Measurements from ENCODE around the gene RNF149. TPM values are rescaled to one million over a fixed set of nuclear protein-coding genes. Genes with fewer than 3 reads are reported as not detected.
A peak's percentile ranks its signal among the peaks of the same experiment; 100 is the strongest.

RNF149 gene
- total RNA-seq, 4 donors from 2014 or later, result 22.7 to 100 (median 54.6) TPM

- H3K27me3 ChIP-seq, result no peaks in the 10 kb centered on the region
- peak overlapping the region; percentile 32 to 75 (median 68) for H3K27ac ChIP-seq
- intact Hi-C loops (cut with DNase I; ENCODE audit: low total_unique reads) (no loop called here), in situ Hi-C loops (cut with MboI; ENCODE audit: low pct_ligation_motif_present in 1 of 4, low pct_unique_long_range_greater_than_20kb in 1 of 4, low sequenced_read_pairs in 3 of 4) (no loop called here)
- no peaks in the 10 kb centered on the region for H3K9me3 ChIP-seq
- no peaks in the 10 kb centered on the region for H3K36me3 ChIP-seq
- no peak for TF ChIP-seq POLR2AphosphoS5 (IDR thresholded peaks at IDR 0.05)
- no peak for TF ChIP-seq EP300 (IDR thresholded peaks at IDR 0.05; ENCODE audit: low read depth)
- TF ChIP-seq CTCF (IDR thresholded peaks at IDR 0.05), result no peak
- TF ChIP-seq POLR2A (IDR thresholded peaks at IDR 0.05), result no peak
- H3K4me1 ChIP-seq, result peaks cover 4 to 38% (median 32%) of the 10 kb centered on the region in 4 donors
- no peak overlapping the region for H3K4me3 ChIP-seq
- DNase-seq, result peak; percentile 68
- 47 to 77% methylated on average over 5 to 12 of the region's 12 CpGs for WGBS, 2 donors (ENCODE audit: low coverage in 1 of 2)
These were observed 21.9 kb upstream of the RNF149 start for GRCh38 chr2:101330253-101330933.

- intact Hi-C loops (cut with DNase I; ENCODE audit: low total_unique reads) (no loop called here), in situ Hi-C loops (cut with MboI; ENCODE audit: low pct_ligation_motif_present in 1 of 4, low pct_unique_long_range_greater_than_20kb in 1 of 4, low sequenced_read_pairs in 3 of 4) (no loop called here)
- TF ChIP-seq POLR2A (IDR thresholded peaks at IDR 0.05), result no peak
- TF ChIP-seq POLR2AphosphoS5 (IDR thresholded peaks at IDR 0.05), result no peak
- TF ChIP-seq EP300 (IDR thresholded peaks at IDR 0.05; ENCODE audit: low read depth), result no peak
- no peak for TF ChIP-seq CTCF (IDR thresholded peaks at IDR 0.05)
- DNase-seq, result no peak
- Histone ChIP-seq H3K4me1 (peaks cover 4 to 39% (median 33%) of the 10 kb centered on the region in 4 donors), H3K4me3 (no peak overlapping the region), H3K27me3 (no peaks in the 10 kb centered on the region), H3K36me3 (no peaks in the 10 kb centered on the region), H3K9me3 (no peaks in the 10 kb centered on the region), H3K27ac (peak overlapping the region; percentile 70 to 77 (median 76))
- WGBS, 2 donors (ENCODE audit: low coverage in 1 of 2), result 61 to 67% methylated on average over 4 of the region's 4 CpGs
These were observed 20.5 kb upstream of the RNF149 start for GRCh38 chr2:101329026-101329425.

- Histone ChIP-seq H3K36me3 (no peaks in the 10 kb centered on the region), H3K4me3 (no peak overlapping the region), H3K4me1 (peaks cover 4 to 42% (median 33%) of the 10 kb centered on the region in 4 donors), H3K27ac (peak overlapping the region; percentile 70 to 77 (median 76)), H3K9me3 (no peaks in the 10 kb centered on the region), H3K27me3 (no peaks in the 10 kb centered on the region)
- in situ Hi-C loops (cut with MboI; ENCODE audit: low pct_ligation_motif_present in 1 of 4, low pct_unique_long_range_greater_than_20kb in 1 of 4, low sequenced_read_pairs in 3 of 4) (no loop called here), intact Hi-C loops (cut with DNase I; ENCODE audit: low total_unique reads) (no loop called here)
- peak in 2 of 3 donors; percentile 7 to 39 for TF ChIP-seq POLR2AphosphoS5 (IDR thresholded peaks at IDR 0.05)
- no peak for TF ChIP-seq EP300 (IDR thresholded peaks at IDR 0.05; ENCODE audit: low read depth)
- WGBS, 2 donors (ENCODE audit: low coverage in 1 of 2), result 0 to 20% methylated on average over 2 to 3 of the region's 3 CpGs
- peak; percentile 25 for DNase-seq
These were observed 20.0 kb upstream of the RNF149 start for GRCh38 chr2:101328474-101329007.

- H3K9me3 ChIP-seq, result no peaks in the 10 kb centered on the region
- in situ Hi-C loops (cut with MboI; ENCODE audit: low pct_ligation_motif_present in 1 of 4, low pct_unique_long_range_greater_than_20kb in 1 of 4, low sequenced_read_pairs in 3 of 4), result no loop called here
- DNase-seq, result peak; percentile 72
- peaks cover 4 to 42% (median 33%) of the 10 kb centered on the region in 4 donors for H3K4me1 ChIP-seq
- 27 to 36% methylated on average over 5 of the region's 5 CpGs for WGBS, 2 donors (ENCODE audit: low coverage in 1 of 2)
- no peak for TF ChIP-seq EP300 (IDR thresholded peaks at IDR 0.05; ENCODE audit: low read depth)
- no peak for TF ChIP-seq POLR2A (IDR thresholded peaks at IDR 0.05)
- TF ChIP-seq POLR2AphosphoS5 (IDR thresholded peaks at IDR 0.05), result peak in 1 of 3 donors; percentile 68
- TF ChIP-seq CTCF (IDR thresholded peaks at IDR 0.05), result no peak
- intact Hi-C loops (cut with DNase I; ENCODE audit: low total_unique reads), result no loop called here
- peak overlapping the region; percentile 70 to 77 (median 76) for H3K27ac ChIP-seq
- H3K27me3 ChIP-seq, result no peaks in the 10 kb centered on the region
- no peaks in the 10 kb centered on the region for H3K36me3 ChIP-seq
- H3K4me3 ChIP-seq, result no peak overlapping the region
These were observed 19.4 kb upstream of the RNF149 start for GRCh38 chr2:101327863-101328394.
